ENCODE measurements around the gene ARHGEF2. TPM values are rescaled to one million over a fixed set of nuclear protein-coding genes. Genes with fewer than 3 reads are reported as not detected.

Gene ARHGEF2
- total and polyA plus RNA-seq, 5 donors from 2014 or later, result 16.1 to 108 (median 16.4) TPM

DNA sequence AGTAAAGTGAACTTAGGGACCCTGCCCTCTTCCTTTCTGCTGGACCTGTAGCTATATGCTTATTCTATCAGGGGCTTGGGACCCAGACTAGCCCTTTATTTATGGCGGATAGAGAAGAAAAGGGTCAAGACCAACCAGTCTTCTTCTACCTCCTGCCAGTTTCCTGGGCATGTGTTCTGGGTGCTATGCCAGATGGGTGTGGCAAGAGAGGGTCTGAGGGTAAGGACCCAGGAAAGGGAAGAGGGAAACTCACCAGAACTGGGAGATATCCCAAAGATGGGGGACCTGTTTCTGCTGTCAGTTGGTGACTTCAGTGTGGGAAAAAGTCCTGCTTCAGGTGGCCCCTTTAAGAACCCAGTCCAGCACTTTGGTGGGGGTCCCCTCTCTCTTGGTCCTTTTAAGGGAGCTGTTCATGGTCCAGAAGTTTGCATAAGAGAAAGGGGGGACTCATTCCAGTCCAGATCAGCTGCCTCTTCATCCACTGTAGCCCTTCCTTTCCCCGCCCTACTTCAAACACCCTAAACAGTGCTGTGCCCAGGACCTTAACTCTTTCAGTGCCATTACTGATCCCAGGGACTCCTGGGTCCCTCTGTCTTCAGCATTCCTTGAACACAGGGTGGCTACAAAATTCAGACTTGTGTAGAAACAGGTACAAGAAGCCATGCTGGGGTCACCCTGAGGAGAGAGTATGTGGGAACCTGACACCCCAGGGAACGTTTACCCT, 24.0 kb upstream of the ARHGEF2 start:
- Histone ChIP-seq H3K27ac (ENCODE audit: insufficient read depth, low read length, poor library complexity, severe bottlenecking) (no peak overlapping the region), H3K27me3 (ENCODE audit: control insufficient read depth, insufficient read depth, low read length) (no peaks in the 10 kb centered on the region), H3K36me3 (ENCODE audit: control insufficient read depth, insufficient read depth, low read length) (peaks cover 7% of the 10 kb centered on the region), H3K9me3 (ENCODE audit: control insufficient read depth in 2 of 2, low read length in 2 of 2) (no peaks in the 10 kb centered on the region), H3K4me3 (ENCODE audit: low read depth, low read length) (no peak overlapping the region), H3K4me1 (ENCODE audit: control insufficient read depth, insufficient read depth, low read length, poor library complexity, severe bottlenecking) (peaks cover 10% of the 10 kb centered on the region)
- H3K9me3 Mint-ChIP-seq, result no peaks in the 10 kb centered on the region
- DNase-seq (no peak), ATAC-seq (ENCODE audit: low read depth in 2 of 2) (no peak)
- H3K27me3 Mint-ChIP-seq, result no peaks in the 10 kb centered on the region
- no peak overlapping the region for H3K27ac Mint-ChIP-seq
- H3K36me3 Mint-ChIP-seq, result peaks cover 4% of the 10 kb centered on the region
- H3K4me3 Mint-ChIP-seq, result no peak overlapping the region
- peaks cover 0 to 14% (median 8%) of the 10 kb centered on the region in 4 donors for H3K4me1 Mint-ChIP-seq

GRCh38 chr1:156001662-156002171, 23.4 kb upstream of the ARHGEF2 start:
- Mint-ChIP-seq H3K4me3 (no peak overlapping the region), H3K27ac (no peak overlapping the region), H3K36me3 (peaks cover 2% of the 10 kb centered on the region), H3K27me3 (no peaks in the 10 kb centered on the region), H3K4me1 (peaks cover 0 to 14% (median 8%) of the 10 kb centered on the region in 4 donors), H3K9me3 (no peaks in the 10 kb centered on the region)
- peaks cover 2% of the 10 kb centered on the region for H3K36me3 ChIP-seq (ENCODE audit: control insufficient read depth, insufficient read depth, low read length)
- H3K27me3 ChIP-seq (ENCODE audit: control insufficient read depth, insufficient read depth, low read length), result no peaks in the 10 kb centered on the region
- H3K27ac ChIP-seq (ENCODE audit: insufficient read depth, low read length, poor library complexity, severe bottlenecking), result no peak overlapping the region
- ATAC-seq (ENCODE audit: low read depth in 2 of 2) (no peak), DNase-seq (no peak)
- peaks cover 10% of the 10 kb centered on the region for H3K4me1 ChIP-seq (ENCODE audit: control insufficient read depth, insufficient read depth, low read length, poor library complexity, severe bottlenecking)
- no peaks in the 10 kb centered on the region for H3K9me3 ChIP-seq (ENCODE audit: control insufficient read depth in 2 of 2, low read length in 2 of 2)
- H3K4me3 ChIP-seq (ENCODE audit: low read depth, low read length), result no peak overlapping the region

DNA sequence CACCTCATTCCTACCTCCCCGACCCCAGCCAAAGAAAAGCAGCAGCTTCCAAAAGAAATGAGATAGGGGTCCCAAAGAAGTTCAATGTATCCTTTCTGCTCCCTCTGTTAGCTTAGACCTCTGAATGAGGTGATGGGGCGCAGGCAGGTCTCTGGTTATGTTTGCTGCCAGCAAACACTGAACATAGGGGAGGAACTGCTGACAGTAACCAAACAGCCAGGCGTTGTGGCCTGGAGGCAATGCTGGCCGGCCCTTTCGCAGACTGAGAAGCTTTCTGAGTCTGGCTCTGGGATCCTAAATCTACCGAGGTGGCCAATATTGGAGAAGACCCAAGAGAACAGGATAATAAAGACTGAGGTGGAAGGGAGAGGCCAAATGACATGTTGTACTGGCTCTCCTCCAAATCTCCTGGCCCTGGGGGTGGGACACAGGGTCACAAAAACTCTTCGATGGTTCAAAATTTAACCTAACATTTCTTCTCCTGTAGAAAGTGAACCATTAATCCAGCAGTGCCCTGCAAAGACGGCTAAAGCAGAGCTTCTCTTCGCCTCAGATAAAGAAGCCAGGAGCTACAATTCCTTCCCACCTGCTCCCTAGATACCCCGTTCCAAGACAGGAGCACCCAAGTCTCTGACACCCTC, 22.8 kb upstream of the ARHGEF2 start:
- H3K9me3 Mint-ChIP-seq, result no peaks in the 10 kb centered on the region
- no peak overlapping the region for H3K4me3 ChIP-seq (ENCODE audit: low read depth, low read length)
- no peaks in the 10 kb centered on the region for H3K36me3 Mint-ChIP-seq
- ATAC-seq (ENCODE audit: low read depth in 2 of 2) (no peak), DNase-seq (no peak)
- H3K27ac Mint-ChIP-seq, result no peak overlapping the region
- peaks cover 0 to 14% (median 8%) of the 10 kb centered on the region in 4 donors for H3K4me1 Mint-ChIP-seq
- no peaks in the 10 kb centered on the region for H3K9me3 ChIP-seq (ENCODE audit: control insufficient read depth in 2 of 2, low read length in 2 of 2)
- no peak overlapping the region for H3K4me3 Mint-ChIP-seq
- no peak overlapping the region for H3K27ac ChIP-seq (ENCODE audit: insufficient read depth, low read length, poor library complexity, severe bottlenecking)
- no peaks in the 10 kb centered on the region for H3K27me3 Mint-ChIP-seq
- H3K27me3 ChIP-seq (ENCODE audit: control insufficient read depth, insufficient read depth, low read length), result no peaks in the 10 kb centered on the region
- peaks cover 10% of the 10 kb centered on the region for H3K4me1 ChIP-seq (ENCODE audit: control insufficient read depth, insufficient read depth, low read length, poor library complexity, severe bottlenecking)
- H3K36me3 ChIP-seq (ENCODE audit: control insufficient read depth, insufficient read depth, low read length), result no peaks in the 10 kb centered on the region

- Histone ChIP-seq H3K27ac (ENCODE audit: insufficient read depth, low read length, poor library complexity, severe bottlenecking) (no peak overlapping the region), H3K4me1 (ENCODE audit: control insufficient read depth, insufficient read depth, low read length, poor library complexity, severe bottlenecking) (peaks cover 4% of the 10 kb centered on the region), H3K27me3 (ENCODE audit: control insufficient read depth, insufficient read depth, low read length) (no peaks in the 10 kb centered on the region), H3K36me3 (ENCODE audit: control insufficient read depth, insufficient read depth, low read length) (no peaks in the 10 kb centered on the region), H3K9me3 (ENCODE audit: control insufficient read depth in 2 of 2, low read length in 2 of 2) (no peaks in the 10 kb centered on the region), H3K4me3 (ENCODE audit: low read depth, low read length) (no peak overlapping the region)
- Mint-ChIP-seq H3K9me3 (no peaks in the 10 kb centered on the region), H3K27ac (no peak overlapping the region), H3K36me3 (no peaks in the 10 kb centered on the region), H3K4me3 (no peak overlapping the region), H3K4me1 (peaks cover 0 to 7% (median 2%) of the 10 kb centered on the region in 4 donors), H3K27me3 (no peaks in the 10 kb centered on the region)
- no peak for ATAC-seq (ENCODE audit: low read depth in 2 of 2)
- no peak for DNase-seq
Measured at GRCh38 chr1:155999964-156000363, 21.6 kb upstream of the ARHGEF2 start.

DNA sequence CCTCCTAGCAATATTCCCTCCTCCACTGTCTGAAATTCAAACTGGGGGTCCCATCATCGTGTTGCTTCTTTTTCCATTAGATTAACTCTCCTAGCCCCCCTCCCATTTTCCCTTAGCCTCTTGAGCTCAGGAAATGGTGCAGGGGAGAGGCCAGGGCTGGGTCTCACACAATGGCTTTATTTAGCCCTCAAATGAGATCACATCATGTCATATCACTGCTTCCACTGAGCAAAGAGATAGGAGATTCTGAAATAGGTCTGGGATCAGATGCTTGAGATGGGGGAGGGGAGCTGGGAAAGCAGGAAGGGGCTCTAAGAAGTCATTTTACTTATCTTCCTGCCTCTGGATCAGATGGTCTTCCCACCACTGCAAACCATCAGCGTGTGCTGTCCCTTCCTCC, 17.8 kb upstream of the ARHGEF2 start:
- H3K4me1 ChIP-seq (ENCODE audit: control insufficient read depth, insufficient read depth, low read length, poor library complexity, severe bottlenecking), result no peaks in the 10 kb centered on the region
- Mint-ChIP-seq H3K9me3 (no peaks in the 10 kb centered on the region), H3K27ac (peak overlapping the region in 2 of 3 donors; percentile 41 to 74), H3K4me3 (no peak overlapping the region), H3K4me1 (no peaks in the 10 kb centered on the region), H3K27me3 (no peaks in the 10 kb centered on the region), H3K36me3 (no peaks in the 10 kb centered on the region)
- DNase-seq (no peak), ATAC-seq (ENCODE audit: low read depth in 2 of 2) (no peak)
- no peak overlapping the region for H3K4me3 ChIP-seq (ENCODE audit: low read depth, low read length)
- H3K27me3 ChIP-seq (ENCODE audit: control insufficient read depth, insufficient read depth, low read length), result no peaks in the 10 kb centered on the region
- no peaks in the 10 kb centered on the region for H3K36me3 ChIP-seq (ENCODE audit: control insufficient read depth, insufficient read depth, low read length)
- H3K27ac ChIP-seq (ENCODE audit: insufficient read depth, low read length, poor library complexity, severe bottlenecking), result no peak overlapping the region
- H3K9me3 ChIP-seq (ENCODE audit: control insufficient read depth in 2 of 2, low read length in 2 of 2), result no peaks in the 10 kb centered on the region

GRCh38 chr1:155993595-155993994, 15.2 kb upstream of the ARHGEF2 start:
- H3K4me3 ChIP-seq (ENCODE audit: low read depth, low read length), result no peak overlapping the region

DNA sequence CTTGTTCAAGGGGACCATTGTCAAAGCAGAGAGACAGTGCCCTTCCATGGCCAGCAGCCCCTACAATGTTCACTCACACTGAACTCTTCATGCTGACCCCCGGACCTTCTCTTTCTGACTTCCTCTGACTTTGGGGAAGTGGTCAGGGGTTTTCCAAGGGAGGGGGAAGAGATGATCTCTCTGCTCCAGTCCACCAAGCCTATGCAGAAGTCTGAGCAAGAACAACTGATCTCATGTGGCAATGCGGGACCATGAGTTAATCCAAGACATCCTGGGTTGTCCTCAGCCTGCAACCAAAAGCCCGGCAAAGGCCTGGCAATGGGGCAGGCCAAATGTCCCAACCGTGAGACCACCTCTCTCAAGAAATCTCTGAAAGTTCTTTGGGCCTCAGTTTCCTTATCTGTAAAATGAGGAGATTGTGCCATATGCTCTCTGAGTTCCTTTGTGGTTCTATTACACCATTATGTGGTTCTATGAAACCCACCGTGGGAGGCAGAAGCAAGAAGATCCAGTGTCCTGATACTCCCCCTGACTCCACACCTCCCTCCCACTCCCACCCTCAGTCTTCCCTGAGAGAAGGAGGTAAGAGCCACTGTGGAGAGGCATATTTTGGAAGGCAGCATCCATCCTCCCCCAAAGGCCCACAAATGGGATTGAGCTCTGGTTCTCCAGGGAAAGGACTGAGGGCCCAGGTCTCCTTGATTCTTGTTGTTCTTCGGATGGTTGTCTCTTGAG, 11.8 kb upstream of the ARHGEF2 start:
- no peaks in the 10 kb centered on the region for H3K9me3 ChIP-seq (ENCODE audit: control insufficient read depth in 2 of 2, low read length in 2 of 2)
- no peaks in the 10 kb centered on the region for H3K27me3 ChIP-seq (ENCODE audit: control insufficient read depth, insufficient read depth, low read length)
- H3K27ac ChIP-seq (ENCODE audit: insufficient read depth, low read length, poor library complexity, severe bottlenecking), result no peak overlapping the region
- peaks cover 4% of the 10 kb centered on the region for H3K4me1 ChIP-seq (ENCODE audit: control insufficient read depth, insufficient read depth, low read length, poor library complexity, severe bottlenecking)
- DNase-seq (no peak), ATAC-seq (ENCODE audit: low read depth in 2 of 2) (peak in 1 of 2 donors; percentile 5)
- no peak overlapping the region for H3K4me3 ChIP-seq (ENCODE audit: low read depth, low read length)
- no peaks in the 10 kb centered on the region for H3K36me3 Mint-ChIP-seq
- no peak overlapping the region for H3K4me3 Mint-ChIP-seq
- H3K27me3 Mint-ChIP-seq, result no peaks in the 10 kb centered on the region
- H3K27ac Mint-ChIP-seq, result peak overlapping the region in 1 of 3 donors; percentile 9
- H3K36me3 ChIP-seq (ENCODE audit: control insufficient read depth, insufficient read depth, low read length), result no peaks in the 10 kb centered on the region
- H3K4me1 Mint-ChIP-seq, result peaks cover 0 to 9% (median 5%) of the 10 kb centered on the region in 4 donors
- no peaks in the 10 kb centered on the region for H3K9me3 Mint-ChIP-seq

More at GRCh38 chr1:155993595-155993994, 15.2 kb upstream of the ARHGEF2 start:
- Histone ChIP-seq H3K4me1 (ENCODE audit: control insufficient read depth, insufficient read depth, low read length, poor library complexity, severe bottlenecking) (peaks cover 4% of the 10 kb centered on the region), H3K9me3 (ENCODE audit: control insufficient read depth in 2 of 2, low read length in 2 of 2) (no peaks in the 10 kb centered on the region), H3K36me3 (ENCODE audit: control insufficient read depth, insufficient read depth, low read length) (no peaks in the 10 kb centered on the region), H3K27ac (ENCODE audit: insufficient read depth, low read length, poor library complexity, severe bottlenecking) (no peak overlapping the region), H3K27me3 (ENCODE audit: control insufficient read depth, insufficient read depth, low read length) (no peaks in the 10 kb centered on the region)
- no peak for DNase-seq
- ATAC-seq (ENCODE audit: low read depth in 2 of 2), result no peak
- peak overlapping the region in 1 of 4 donors; percentile 23 for H3K4me3 Mint-ChIP-seq
- no peak overlapping the region for H3K27ac Mint-ChIP-seq
- H3K4me1 Mint-ChIP-seq, result peaks cover 0 to 9% (median 5%) of the 10 kb centered on the region in 4 donors
- no peaks in the 10 kb centered on the region for H3K36me3 Mint-ChIP-seq
- no peaks in the 10 kb centered on the region for H3K9me3 Mint-ChIP-seq
- H3K27me3 Mint-ChIP-seq, result no peaks in the 10 kb centered on the region

All from CD4-positive, CD25-positive, alpha-beta regulatory T cell (primary cell).